Activated CD8-positive, alpha-beta memory T cell treated with anti-CD3 and anti-CD28 coated beads for 1 hour (primary cell): ENCODE data around the gene FCHSD2.

ENCODE experiments used
- DNase-seq, 2 donors: peaks; one replicate each; pipeline ENCODE4 v3.0.0-alpha.2; 2020; ENCODE audit warnings: low read depth in 1 of 2; ENCODE audit errors: extremely low read depth in 1 of 2

FCHSD2 gene

DNA sequence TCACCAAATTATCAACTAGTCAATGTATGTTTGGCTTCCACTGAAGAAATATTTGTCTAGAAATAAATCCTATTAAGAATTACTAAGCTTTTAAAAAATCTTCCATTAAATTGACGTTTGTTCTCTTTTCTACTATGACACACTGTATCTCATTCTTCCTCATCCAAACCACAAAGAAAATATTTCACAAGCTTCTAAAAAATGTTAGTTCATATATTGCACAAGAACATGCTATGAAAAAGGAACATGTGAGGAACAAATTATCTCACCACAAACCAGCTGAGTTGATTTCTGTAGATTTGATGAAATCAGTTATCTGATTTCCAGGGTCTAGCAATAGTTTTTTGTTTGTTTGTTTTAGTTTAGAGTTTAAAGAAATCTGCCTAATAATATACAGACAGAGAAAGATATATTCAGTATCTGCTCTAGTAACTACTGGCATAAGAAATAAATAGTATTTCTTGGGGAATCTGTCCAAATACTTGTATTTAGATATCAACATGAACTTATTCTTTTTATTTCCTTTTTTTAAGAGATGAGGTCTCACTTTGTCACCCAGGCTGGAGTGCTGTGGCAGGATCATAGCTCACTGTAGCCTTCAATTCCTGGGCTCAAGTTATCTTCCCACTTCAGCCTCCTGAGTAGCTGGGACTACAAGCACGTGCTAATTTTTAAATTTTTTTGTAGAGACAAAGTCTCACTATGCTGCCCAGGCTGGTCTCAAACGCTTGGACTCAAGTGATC is 166.2 kb downstream of the FCHSD2 start:
- DNase-seq: no peak

DNA sequence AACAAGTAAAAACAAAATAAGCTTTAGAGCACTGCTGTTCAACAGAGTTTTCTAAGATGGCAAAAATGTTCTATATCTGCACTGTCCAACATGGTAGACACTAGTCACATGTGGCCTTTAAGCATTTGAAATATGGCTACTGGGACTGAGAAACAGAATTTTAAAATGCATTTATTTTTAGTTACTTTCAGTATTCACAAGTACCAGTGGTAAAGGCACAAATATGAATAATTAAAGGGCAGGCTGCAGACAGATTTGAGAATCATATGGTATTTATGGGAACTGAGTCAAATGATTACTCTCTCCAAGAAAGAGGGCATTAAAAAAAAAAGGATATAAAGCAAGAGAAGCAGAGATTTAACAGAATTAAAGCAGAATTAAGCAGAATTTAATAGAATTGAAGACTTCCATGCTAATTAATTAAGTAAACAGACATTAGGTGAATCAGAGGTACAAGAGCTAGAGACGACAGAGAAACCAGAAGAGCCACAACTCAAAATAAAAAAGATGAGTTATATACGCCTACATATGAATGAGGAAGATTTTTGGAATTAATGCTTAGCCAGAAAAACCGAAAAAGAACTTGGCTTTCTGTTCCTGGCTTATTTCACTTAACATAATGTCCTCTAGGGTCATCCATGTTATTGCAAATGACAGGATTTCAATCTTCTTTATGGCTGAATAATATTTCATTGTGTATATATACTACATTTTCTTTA is 167.5 kb downstream of the FCHSD2 start:
- DNase-seq: no peak

DNA sequence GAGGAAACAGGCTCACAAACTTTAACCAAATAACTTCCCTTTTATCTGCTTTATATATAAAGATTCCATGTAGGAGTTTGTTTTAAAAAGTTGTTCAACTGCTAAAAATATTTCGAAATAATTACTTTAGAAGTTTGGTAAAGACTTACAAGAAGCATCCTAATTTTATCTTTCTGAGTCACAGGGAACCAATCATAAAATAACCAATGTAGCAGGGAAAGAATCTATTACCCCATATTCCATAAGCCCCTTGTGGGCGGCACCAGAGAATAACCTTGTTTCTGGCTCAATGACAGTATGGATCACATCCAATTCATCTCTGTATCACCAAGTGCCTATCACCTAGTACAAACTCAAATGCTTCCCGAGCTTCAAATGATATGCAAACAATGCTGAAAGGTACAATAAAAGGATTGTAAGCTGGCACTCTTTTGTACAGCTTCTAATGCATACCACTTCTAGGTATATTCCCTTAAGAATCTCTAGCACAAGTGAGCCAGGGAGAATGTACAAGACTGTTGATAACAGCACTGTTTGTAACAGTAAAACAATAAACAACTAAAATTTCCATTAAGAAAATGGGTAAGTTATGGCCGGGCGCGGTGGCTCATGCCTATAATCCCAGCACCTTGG is 169.5 kb downstream of the FCHSD2 start:
- no peak for DNase-seq

DNA sequence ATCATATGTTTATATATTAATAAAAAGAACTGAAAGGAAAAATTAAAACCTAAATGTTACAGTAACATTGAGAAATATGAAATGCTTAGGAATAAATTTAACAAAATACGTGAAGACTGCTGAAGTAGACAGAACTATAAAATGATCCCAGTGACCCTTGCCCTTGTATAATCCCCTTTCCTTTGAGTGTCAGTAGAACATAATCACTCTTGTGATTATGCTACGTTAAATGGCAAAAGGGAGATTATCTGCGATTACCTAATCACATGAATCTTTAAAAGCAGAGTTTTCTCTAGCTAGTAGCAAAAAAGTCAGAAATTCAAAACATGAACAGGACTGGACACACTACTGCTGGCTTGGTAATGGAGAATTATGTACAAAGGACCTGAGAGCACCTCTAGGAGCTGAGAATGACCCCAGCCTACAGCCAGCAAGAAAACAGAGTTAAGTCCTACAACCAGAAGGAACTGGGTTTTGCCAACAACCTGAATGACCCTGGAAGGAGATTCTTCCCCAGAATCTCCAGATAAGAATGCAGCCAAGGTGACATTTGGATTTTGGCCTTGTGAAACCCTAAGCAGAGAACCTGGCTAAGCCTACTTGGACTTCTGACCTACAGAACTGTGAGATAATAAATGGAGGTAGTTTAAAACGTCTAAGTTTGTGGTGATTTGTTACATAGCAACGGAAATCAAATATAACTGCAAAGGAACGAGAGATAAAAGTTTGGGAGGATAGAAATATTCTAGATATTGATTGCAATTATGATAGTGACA is 170.7 kb downstream of the FCHSD2 start:
- no peak for DNase-seq

DNA sequence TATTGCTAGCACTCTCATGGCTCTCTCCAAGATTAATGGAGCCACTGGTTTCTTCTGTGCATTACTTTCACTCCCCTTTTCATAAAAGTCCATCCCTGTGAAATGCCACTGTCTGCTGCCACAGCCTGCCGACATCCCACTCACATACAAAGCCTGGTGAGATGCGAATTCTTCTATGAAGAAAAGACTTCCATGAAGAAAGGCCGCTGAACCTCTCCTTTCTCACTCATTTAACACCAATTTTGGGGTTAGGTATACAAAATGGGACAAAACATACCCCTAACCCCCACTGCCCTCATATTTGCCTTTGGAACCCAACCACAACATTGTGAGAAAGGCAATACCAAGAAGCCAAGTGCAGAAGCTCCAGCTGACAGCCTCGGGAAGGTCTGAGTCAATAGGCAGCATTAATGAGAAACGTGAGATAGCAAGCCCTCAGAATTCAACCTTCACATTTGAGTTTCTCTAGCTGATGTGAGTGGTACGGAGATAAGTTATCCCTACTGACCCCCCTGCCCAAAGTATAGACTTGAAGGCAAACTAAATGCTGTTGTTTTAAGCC is 171.5 kb downstream of the FCHSD2 start:
- DNase-seq: no peak

DNA sequence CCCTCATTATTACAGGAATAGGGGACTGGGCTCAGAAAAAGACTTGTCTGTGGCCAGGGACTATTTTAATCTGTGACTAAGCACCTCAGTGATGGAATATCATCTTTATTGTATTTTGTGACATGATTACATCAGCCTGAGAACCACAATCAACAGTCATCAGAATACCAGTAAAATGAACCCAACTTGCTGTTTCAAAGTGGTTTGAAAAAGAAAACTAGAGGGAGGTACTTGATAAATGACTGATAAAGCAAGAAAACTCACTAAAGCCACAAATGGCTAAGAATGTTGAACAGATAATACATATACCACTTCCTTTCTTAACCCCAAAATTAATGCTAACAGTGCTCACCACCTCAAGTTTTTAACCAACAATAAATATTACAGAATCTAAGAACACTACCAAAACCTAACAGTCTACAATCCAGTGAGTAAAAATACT is 172.2 kb downstream of the FCHSD2 start:
- DNase-seq: no peak

DNA sequence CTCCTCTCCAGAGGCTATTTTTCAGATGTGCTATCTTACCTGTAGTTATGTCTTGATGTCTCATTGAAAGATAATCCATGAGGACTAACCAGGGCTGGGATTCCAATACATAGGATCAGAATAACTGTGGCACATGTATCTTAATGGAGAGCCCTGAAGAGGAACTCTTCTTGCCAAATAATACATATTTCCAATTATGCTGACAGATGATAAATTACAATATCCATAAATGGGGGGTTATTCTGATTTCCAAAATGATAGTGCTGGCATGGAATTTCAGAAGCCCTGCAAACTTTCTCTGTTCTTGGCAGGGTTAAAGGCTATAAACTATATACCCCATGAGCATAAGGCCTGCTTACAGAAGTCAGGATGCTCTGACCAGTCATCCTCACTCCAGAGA is 173.7 kb downstream of the FCHSD2 start:
- no peak for DNase-seq

DNA sequence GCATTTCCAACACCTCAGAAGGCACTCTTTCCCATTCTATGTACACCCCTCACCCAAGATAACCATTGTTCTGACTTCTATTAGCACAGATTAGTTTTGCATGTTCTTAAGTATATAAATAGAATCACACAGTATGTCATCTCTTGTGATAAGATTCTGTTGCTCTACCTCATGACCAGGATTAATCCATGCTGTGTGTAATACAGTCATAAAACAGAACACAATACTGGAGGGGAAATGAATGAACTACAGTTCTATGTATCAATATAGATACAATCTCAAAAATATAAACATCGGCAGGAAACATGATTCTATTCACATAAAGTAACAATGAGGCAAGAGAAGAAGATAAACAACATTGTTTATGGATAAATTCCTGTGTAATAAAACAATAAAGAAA is 176.4 kb downstream of the FCHSD2 start:
- no peak for DNase-seq

DNA sequence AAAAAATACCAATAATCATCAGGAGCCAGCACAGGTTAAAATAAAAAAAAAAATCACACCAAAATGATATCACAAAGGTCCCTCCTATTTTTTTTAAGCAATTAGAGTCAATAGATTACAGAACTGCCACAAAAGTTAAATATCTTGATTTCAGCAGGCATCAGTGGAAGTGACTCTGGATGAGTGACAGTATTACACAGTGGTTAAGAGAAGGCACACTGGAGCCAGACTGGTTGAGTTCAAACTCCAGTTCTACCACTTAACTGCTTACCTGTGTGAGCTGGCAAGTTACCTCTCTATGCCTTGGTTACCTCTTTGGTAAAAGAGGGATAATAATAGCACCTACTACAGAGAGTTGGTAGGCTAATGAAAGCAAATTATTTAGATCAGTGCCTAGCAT is 179.4 kb downstream of the FCHSD2 start:
- DNase-seq: no peak

DNA sequence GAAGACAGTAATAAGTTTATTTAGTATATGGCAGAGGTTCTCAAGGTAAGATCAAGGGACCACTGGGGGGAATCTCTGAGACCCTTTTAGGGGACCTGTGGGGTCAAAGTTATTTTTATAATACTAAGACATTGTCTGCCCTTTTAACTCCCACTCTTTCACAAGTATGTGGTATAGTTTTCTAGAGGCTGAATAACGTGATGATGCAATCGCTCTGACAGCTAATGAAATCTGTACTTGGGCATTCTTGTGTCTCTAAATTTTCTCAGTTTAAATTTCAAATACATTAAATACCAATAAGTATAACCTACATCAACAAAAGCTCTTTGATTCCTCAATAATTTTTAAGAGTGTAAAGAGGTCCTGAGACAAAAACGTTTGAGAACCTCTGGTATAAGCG is 180.0 kb downstream of the FCHSD2 start:
- no peak for DNase-seq

DNA sequence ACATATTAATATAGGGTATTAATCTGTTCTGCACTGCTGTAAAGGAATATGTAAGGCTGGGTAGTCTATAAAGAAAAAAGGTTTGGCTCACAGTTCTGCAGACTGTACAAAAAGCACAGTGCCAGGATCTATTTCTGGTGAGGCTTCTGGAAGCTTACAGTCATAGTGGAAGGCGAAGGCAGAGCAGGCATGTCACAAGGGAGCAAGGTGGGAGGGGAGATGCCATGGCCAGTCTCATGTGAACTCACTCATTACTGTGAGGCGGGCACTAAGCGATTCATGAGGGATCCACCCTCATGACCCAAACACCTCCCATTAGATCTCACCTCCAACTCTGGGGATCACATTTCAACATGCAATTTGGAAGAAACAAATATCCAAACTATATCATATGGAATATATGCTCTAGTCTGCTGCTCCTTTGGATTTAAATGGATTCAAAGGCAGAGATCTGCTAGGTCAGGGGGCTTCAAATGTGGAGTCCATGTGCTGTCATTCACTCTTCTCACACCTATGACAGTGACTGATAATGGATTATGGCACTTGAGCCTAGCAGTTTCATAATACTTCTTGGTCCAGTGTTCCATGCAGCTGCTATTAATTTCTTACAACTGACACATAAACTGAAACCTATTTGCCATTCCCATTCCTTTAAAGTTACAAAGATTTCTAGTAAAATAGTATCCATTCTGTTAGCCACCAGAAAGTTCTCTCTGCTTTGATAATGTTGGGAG is 182.0 kb downstream of the FCHSD2 start:
- DNase-seq: no peak

DNA sequence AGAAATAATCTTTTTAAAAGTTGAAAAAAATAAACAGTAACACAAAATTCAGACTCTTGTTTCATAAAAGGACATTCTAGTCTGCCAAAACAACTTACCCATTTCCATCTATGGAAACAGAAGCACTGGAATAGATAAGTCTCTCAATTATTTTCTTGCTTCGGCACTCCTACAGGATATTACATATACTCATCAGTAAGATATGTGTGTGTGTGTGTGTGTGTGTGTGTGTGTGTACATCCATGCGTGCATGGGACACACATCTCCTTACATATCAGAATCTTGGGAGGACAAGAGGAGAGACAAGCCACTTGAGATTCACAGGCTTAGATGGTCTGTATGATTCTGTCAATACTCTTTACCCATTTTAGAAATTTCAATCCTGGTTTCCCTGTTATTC is 183.3 kb downstream of the FCHSD2 start:
- no peak for DNase-seq

DNA sequence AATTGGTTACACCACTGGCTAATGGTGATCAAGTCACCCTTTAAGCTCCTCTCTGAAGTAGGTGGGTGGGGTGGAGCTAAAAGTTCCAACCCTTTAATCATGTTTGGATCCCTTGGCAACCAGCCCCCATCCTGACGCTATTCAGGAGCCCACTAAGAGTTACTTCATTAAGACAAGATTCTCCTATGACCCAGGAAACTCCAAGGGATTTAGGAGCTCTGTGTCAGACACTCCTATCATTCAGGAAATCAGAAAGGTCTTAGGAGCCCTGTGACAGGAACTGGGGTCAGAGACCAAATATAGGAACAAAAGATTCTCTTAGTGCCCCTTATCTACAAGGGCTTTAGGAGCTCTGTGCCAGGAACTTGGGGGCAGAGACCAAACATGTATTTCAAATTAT is 186.7 kb downstream of the FCHSD2 start:
- DNase-seq: no peak

DNA sequence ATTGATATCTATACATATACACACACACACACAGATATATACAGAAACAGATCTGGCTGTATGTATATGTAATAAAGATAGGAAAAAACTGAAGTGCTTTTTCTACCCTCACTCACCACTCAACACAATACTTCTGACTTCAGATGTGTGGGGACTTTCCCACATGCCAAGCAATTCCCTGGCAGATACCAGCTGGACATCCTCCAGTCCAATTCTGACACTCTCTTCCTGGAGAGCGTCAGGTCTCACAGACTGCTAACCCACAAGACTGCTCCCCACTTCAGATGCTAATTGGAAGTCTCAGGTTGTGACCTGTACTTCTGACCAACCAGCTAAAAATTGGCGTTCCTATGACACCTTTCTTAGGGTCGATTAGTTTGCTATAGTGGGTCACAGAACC is 187.3 kb downstream of the FCHSD2 start:
- no peak for DNase-seq

DNA sequence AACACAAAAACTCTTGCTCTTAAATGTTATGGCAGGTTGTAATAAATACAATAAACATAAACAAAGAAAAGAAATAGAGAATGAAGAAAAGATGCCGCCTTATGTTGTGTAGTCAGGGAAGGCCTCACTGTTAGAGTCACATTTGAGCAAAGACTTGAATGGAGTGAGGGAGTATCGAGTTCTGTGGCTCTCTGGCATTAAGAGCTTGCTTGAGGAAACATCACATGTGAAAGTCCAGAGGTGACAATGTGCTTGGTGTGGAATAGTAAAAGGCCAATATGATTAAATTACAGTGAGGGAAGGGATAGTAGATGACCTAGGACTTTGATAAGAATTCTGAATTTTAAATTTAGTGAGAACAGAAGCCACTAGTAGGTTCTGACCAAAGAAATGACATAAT is 188.5 kb downstream of the FCHSD2 start:
- no peak for DNase-seq

DNA sequence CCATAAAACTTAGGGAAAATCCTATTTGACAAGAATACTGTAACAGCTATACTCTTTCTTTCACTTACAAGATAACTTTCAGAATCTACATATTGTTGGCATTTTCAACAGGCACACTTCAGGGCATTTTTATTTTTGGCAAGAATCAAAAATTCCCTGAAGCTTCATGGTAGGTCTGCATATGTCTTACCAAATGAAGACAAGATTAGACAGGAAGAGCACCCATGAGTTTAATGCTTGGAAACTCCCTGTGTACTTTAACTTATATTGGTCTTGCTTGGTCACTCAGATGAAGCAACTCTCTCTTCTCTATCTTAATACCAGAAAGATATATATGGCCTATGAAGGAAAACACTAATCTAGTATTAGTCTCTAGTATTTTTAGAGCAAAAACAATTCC is 190.2 kb downstream of the FCHSD2 start:
- no peak for DNase-seq

DNA sequence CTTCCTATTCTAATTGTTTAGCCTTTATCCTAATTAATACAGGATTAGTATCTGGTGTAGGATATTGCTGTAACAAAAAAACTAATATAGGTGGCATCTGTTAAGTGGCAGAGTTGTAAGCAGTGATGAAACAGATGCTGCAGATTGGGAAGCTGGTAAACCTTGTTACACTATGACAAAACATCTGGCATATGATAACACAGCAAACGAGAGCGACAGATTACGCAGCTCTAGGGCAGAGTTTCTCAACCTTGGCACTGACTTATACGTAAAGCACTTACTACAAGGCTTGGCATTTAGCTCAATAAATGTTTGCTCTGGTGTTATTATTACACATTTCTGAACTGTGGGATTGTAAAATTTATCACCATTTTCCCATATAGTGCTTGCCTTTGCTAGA is 190.9 kb downstream of the FCHSD2 start:
- DNase-seq: no peak

DNA sequence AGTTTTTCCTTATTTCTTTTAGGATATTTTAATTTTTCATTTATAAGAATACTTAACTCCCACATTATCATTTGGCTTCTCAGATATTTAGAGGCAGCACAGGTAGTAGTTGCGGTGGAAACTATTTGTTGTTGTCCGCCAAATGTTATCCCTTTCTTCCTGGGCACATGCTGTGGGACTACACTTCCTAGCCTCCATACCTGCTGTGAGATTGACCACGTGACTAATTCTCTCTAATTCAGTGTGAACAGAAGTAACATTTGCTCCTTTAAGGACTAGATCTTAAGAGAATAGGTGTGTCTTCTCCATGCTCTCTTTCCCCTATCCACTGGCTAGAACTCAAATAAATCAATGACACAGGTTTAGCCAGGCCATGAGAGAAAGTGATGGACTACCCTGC is 191.4 kb downstream of the FCHSD2 start:
- no peak for DNase-seq

DNA sequence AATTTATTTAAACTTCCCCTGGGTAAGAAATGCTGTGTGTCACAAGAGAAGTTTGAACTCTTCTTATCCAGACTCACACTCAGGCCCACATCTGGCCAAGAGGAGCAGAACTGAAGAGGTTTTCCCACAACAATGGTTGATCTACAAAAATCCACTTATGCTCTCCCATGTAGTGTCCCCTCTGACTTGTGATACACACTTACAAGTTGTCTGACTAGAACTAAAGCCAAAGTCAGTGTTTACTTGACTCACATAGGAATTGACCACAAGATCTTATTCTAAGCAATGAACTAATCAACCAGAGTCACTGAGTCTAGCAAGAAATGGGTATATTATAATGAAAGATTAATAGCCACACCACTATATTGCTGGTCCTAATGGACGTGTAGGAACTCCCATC is 194.9 kb downstream of the FCHSD2 start:
- no peak for DNase-seq

DNA sequence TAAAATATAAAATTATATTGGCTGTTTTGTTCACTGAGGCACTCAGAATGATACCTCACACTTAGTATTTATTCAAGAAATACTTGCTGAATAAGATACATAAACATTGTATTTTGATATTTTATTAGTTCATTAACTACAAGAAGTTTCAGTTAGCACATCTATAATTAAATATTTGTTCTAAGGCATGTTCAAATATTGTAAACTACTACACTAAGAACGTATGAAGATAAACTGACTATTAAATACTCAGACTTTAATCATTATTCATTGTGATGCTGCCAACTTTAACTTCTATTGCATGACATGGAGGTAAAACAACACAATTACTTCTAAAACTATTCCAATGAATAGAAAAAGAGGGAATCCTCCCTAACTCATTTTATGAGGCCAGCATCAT is 198.5 kb downstream of the FCHSD2 start:
- DNase-seq: no peak
